SH-SY5Y (cell line): Measurements from ENCODE around the gene GAB2.

Source experiments
- GATA2 ChIP-seq: IDR thresholded peaks from 2 replicates; pipeline ENCODE4 v1.6.1; 2011; ENCODE audit warnings: mild to moderate bottlenecking, low read depth, low read length
- GATA3 ChIP-seq: IDR thresholded peaks from 2 replicates; pipeline ENCODE4 v1.6.1; 2011; ENCODE audit warnings: low read depth, mild to moderate bottlenecking, low read length, moderate library complexity

DNA sequence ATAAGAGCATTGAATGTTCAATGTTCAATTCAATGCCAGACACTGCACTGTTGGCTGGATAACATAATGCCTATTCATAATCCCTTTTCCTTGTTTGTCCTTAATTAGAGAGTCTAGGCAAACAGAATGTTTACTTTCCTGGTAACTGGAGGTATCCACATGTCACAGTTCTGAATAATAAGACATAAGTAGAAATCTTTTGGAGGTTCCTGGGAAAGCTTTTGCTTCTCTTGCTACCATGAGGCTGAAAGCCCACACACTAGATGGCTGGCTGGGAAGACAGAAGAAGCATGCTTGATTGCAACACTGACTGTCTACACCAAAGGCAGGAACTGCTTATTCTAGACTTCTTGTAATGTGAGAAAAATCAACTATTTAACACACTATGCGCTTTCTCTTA is 79.5 kb downstream of the GAB2 start:
- TF ChIP-seq GATA3 (no peak), GATA2 (no peak)
